ENCODE data around the gene UBXN6. TPM values are rescaled to one million over a fixed set of nuclear protein-coding genes. Genes with fewer than 3 reads are reported as not detected.

UBXN6 gene
- 88.3 and 94.6 TPM in 2 replicates for total RNA-seq

DNA sequence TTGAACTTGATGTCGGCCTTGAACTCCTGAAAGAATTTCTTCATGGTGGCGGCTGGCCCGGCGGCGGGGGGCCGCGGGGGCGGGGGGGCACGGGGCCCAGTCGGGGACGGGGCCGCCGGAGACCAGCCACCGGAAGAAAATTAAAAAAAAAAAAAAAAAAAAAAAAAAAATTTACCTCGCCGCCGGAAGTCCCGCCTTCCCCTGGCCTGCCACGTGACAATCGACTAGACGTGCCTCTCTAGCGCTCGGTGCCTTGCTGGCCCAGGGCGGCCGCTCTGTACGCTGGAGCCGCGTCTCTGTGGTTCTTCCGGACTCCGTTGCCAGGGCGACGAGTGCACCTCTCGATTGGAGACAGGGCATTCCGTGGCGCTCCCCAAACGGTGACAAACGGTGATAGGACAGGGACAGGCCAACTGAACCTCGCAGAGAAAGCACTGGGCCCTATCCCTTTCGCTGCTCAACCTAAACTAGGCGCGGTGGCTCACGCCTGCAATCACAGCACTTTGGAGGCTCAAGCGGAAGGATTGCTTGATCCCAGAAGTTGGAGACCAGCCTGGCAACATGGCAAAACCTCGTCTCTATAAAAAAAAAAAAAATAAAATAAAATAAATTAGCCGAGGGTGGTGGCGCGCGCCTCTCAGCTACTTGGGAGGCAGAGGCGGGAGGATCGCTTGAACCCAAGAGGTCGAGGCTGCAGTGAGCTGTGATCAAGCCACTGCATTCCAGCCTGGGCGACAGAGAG lies at the start of gene UBXN6:
UBXN6 (minus strand) TSS at position 141 of the 742 bp plus-strand sequence; CDS start at position 44, 97 bp downstream.

DNA sequence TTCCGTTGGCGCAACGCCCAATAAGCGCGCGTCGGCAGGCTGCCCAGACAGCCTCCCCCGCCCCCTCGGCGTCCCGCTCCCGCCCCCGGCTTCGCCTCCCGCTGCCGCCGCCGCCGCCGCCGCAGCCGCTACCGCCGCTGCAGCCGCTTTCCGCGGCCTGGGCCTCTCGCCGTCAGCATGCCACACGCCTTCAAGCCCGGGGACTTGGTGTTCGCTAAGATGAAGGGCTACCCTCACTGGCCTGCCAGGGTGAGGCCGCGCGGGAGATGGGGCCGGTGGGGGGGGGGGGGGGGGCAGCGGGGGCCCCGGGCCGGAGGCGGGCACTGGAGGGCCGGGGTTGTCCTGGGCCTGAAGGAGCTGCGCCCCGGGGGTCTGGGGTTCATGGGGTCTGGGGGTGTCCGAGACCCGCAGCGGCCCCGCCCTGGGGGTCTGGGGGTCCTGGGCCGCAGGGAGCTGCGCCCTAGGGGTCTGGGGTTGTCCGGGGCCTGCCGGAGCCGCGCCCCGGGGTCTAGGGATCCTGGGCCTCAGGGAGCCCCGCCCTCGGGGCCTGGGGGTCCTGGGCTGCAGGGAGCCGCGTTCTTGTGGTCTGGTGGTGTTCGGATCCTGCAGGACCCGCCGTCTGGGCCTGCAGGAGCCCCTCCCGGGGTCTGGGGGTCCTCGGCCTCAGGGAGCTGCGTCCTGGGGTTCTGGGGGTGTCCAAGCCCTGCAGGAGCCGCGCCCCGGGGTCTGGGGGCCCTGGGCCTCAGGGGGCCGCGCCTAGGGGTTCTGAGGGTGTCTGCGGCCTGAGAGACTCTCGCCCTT lies 14.8 kb upstream of the UBXN6 start, which contains the start of gene HDGFL2:
HDGFL2 (plus strand) TSS at position 124 of the 801 bp plus-strand sequence; CDS start at position 178, 54 bp downstream.

DNA sequence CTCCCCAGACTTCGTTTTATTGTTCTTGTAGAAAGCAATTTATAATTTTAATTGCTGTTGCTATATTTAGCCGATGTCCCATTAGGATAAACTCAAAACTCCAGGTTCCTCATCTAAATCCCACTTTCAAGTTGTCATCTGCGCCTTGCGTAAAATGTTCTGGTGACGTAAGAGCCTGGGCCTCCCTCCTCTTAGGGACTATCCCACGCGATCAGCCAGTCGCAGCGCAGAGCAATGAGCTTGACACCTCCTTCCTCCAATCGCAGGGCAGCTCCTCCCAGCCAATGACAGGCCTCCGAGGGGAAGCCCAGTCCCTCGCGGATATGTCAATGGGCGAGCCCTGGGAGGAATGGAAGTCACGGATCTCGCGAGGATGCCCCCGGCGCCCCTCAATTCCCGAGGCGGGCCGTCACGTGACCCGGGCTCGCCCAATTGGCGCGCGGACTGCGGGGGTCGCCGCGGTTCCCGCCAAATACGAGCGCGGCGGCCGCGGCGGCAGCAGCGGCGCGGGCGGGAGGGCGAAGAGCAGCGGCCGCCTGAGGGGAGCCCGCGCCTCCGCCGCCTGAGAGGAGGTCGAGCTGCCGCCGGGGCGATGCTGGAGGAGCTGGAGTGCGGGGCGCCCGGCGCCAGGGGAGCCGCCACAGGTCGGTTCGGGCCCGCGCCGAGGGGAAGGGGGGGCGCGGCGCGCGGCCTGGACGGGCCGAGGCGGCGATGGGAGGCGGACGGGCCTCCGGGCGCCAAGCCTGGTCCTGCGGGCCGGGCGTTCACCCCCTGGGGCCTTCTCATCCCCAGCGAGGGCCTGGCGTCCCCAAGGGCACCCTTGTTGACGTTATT lies 55.2 kb downstream of the UBXN6 start, which contains the start of gene CHAF1A:
CHAF1A (plus strand) TSS at position 470 of the 834 bp plus-strand sequence; CDS start at position 593, 123 bp downstream.

DNA sequence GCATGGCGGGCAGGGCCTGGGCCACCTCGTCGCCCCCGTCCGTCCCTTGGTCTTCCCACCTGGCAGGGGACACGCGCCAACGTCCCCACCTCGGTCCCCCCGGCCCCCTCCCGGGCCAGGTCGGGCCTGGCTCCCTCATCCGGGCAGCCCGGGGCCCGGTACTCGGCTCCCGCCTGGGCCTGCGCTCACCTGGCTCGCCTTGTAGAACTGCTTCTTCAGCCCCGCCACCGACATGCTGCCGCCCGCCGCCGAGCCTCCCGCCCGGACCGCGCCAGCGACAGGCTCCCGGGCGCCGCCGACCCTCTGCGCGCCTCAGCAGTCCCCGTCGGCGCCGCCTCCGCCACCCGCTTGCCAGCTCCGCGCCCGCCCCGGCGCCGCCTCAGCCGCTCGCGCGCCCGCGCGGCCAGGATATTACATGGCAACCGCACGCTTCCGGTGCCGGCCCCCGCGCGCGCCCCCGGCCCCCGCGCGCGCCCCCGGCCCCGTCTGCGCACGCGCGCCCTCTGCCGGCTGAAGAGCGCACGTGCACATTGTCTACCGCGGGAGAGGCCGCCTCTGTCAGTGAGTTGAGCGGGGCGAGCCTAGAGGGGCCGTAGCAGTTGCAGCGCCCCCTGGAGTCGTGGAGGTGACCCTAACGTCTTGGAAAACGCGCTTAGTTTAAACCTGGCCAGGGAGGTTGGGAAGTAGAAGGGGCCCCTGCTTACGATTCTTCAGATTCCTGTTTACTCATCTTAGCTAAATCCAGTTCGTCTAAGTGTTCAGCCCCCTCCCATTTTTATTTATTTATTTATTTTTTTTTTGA lies 57.3 kb downstream of the UBXN6 start, which contains the start of gene SH3GL1:
SH3GL1 (minus strand) TSS at position 413 of the 802 bp plus-strand sequence; CDS start at position 234, 179 bp downstream.

Other genes starting within 250 kb of the UBXN6 start
- gene EBI3, start 228.3 kb downstream of the UBXN6 start, total RNA-seq: 0.10 TPM in 1 of 2 replicates, not detected in the other
- 9.7 and 12.1 TPM in 2 replicates for gene YJU2, start 210.7 kb downstream of the UBXN6 start, total RNA-seq
- gene SHD, start 178.5 kb downstream of the UBXN6 start, total RNA-seq: not detected in 2 replicates
- not detected in 2 replicates for gene TMIGD2, start 155.4 kb downstream of the UBXN6 start, total RNA-seq
- gene FSD1, start 153.2 kb downstream of the UBXN6 start, total RNA-seq: 7.8 and 10.4 TPM in 2 replicates
- 0.73 and 2.2 TPM in 2 replicates for gene STAP2, start 119.0 kb downstream of the UBXN6 start, total RNA-seq
- gene MPND, start 114.2 kb downstream of the UBXN6 start, total RNA-seq: 3.9 and 6.9 TPM in 2 replicates
- 40.9 and 45.2 TPM in 2 replicates for gene SH3GL1, start 57.2 kb downstream of the UBXN6 start, total RNA-seq
- gene CHAF1A, start 55.2 kb downstream of the UBXN6 start, total RNA-seq: 6.6 and 6.8 TPM in 2 replicates
- 34.7 and 38.0 TPM in 2 replicates for gene HDGFL2, start 14.5 kb upstream of the UBXN6 start, total RNA-seq
- gene PLIN4, start 60.7 kb upstream of the UBXN6 start, total RNA-seq: 0.26 and 2.9 TPM in 2 replicates
- gene PLIN5, start 77.4 kb upstream of the UBXN6 start, total RNA-seq: not detected in 2 replicates
- not detected in 2 replicates for gene LRG1, start 82.2 kb upstream of the UBXN6 start, total RNA-seq
- gene SEMA6B, start 101.9 kb upstream of the UBXN6 start, total RNA-seq: 0.20 TPM in 2 replicates
- gene TNFAIP8L1, start 181.7 kb upstream of the UBXN6 start, total RNA-seq: 2.0 and 2.1 TPM in 2 replicates
- gene MYDGF, start 212.5 kb upstream of the UBXN6 start, total RNA-seq: 271 and 327 TPM in 2 replicates

Data from smooth muscle cell of the pulmonary artery (primary cell).